Stimulated activated CD4-positive, alpha-beta T cell treated with anti-CD3 and anti-CD28 coated beads, Interleukin-4, amount 100 ng/mL, for 4 hours (primary cell): ENCODE measurements around the gene HBQ1.
"Not testable (repeated sequence)": the region's sequence is repeated elsewhere in the genome, so short reads cannot be mapped to it uniquely, and the experiment has no call there.

Experiments
- DNase-seq, 2 experiments: peaks; one replicate each; pipeline ENCODE4 v3.0.0-alpha.2; 2020

HBQ1 gene

GRCh38 chr16:211631-212180 lies 31.4 kb downstream of the HBQ1 start:
- not testable (repeated sequence) for DNase-seq

GRCh38 chr16:212999-213398 lies 32.7 kb downstream of the HBQ1 start:
- no peak for DNase-seq

- no peak for DNase-seq
Measured at GRCh38 chr16:220021-220420, 39.8 kb downstream of the HBQ1 start.

- DNase-seq: peak in 1 of 2 experiments; percentile 1
Measured at GRCh38 chr16:228151-228851, 48.0 kb downstream of the HBQ1 start.

GRCh38 chr16:228852-229730 lies 48.8 kb downstream of the HBQ1 start, which contains the start of gene LUC7L:
LUC7L (minus strand) TSS chr16:229449; CDS start chr16:229339, 110 bp downstream.
- DNase-seq: peak; percentile 82 to 84

GRCh38 chr16:229731-230281 lies 49.5 kb downstream of the HBQ1 start:
- no peak for DNase-seq

GRCh38 chr16:230351-230750 lies 50.1 kb downstream of the HBQ1 start:
- DNase-seq: not testable (repeated sequence)
